H1 (cell line): ENCODE data around the gene CUL4A. TPM values are rescaled to one million over a fixed set of nuclear protein-coding genes. Genes with fewer than 3 reads are reported as not detected.

Experiments
- EP300 ChIP-seq, 2 experiments: IDR thresholded peaks; 1 replicate in 1 of 2; 2 replicates in 1 of 2; pipeline ENCODE4 v1.6.1; 2011 to 2012; ENCODE audit warnings: low read depth in 2 of 2, low read length in 2 of 2, mild to moderate bottlenecking in 2 of 2, borderline replicate concordance in 1 of 2, inconsistent platforms in 1 of 2, moderate library complexity in 1 of 2
- TAF1 ChIP-seq: IDR thresholded peaks from 2 replicates; pipeline ENCODE4 v1.6.1; 2011; ENCODE audit warnings: mild to moderate bottlenecking, low read depth, low read length
- polyA plus RNA-seq, 7 experiments: library from polyadenylated mRNA; depleted of rRNA in 3 of 7; stranded (reverse) in 5 of 7; unstranded in 2 of 7; fragments of >200 nt in 5 of 7; fragments of 200-250 nt in 2 of 7; gene quantifications; 1 replicate in 5 of 7; 2 replicates in 1 of 7; 4 replicates in 1 of 7; pipeline versions ENCODE4 v1.2.1 to v1.2.3, GENCODE V29; 2011 to 2013; ENCODE audit warnings: missing spikeins in 2 of 7, mixed read lengths in 2 of 7
- total RNA-seq: library from RNA; stranded (reverse); fragmentation: NEBNext Ultra II Directional; extraction: Animal tissue kit (Norgen Biotek cat#: 25700); gene quantifications from 2 replicates; pipeline ENCODE4 v1.2.1, GENCODE V29; 2021

Gene CUL4A
- total and polyA plus RNA-seq, 2 of the 8 experiments (the other 6 are each of a cell fraction or from before 2014, with no cell fraction given) = 54.7 to 101 TPM

GRCh38 chr13:113166266-113166665 is 43.1 kb upstream of the CUL4A start (continued):
- TF ChIP-seq TAF1 (no peak), EP300 (IDR thresholded peaks at IDR 0.05; ENCODE audit: borderline replicate concordance in 1 of 2, low read depth in 2 of 2, low read length in 2 of 2) (no peak)
- TF ChIP-seq, all 59 proteins: peak for 0
